Activated T-cell treated with anti-CD3 and anti-CD28 coated beads, Interleukin-2, amount 50 U/mL, for 72 hours (primary cell): Measurements from ENCODE around the gene CALY. TPM values are rescaled to one million over a fixed set of nuclear protein-coding genes. Genes with fewer than 3 reads are reported as not detected.

ENCODE experiments used
- ATAC-seq, 2 donors: fragments of 150-1000 bp; cut with Tn5 transposase; replicated peaks in 1 of 2; 2 replicates each; pipeline ENCODE4 v1.10.0; 2021; ENCODE audit warnings: moderate library complexity in 2 of 2, mild to moderate bottlenecking in 1 of 2
- DNase-seq, 2 donors: peaks; one replicate each; pipeline ENCODE4 v3.0.0; 2021 to 2022; ENCODE audit warnings: mixed read lengths in 1 of 2
- H3K27ac Mint-ChIP-seq: one replicate; pipeline ENCODE4 v1.8.0; 2022; ENCODE audit warnings: mild to moderate bottlenecking, moderate library complexity, mixed read lengths
- H3K27me3 Mint-ChIP-seq: one replicate; pipeline ENCODE4 v1.8.0; 2022; ENCODE audit warnings: low read depth, mixed read lengths
- H3K36me3 Mint-ChIP-seq, 2 donors: one replicate each; pipeline ENCODE4 v1.8.0; 2022; ENCODE audit warnings: mixed read lengths in 2 of 2, mild to moderate bottlenecking in 1 of 2; ENCODE audit not compliant: insufficient read depth in 2 of 2
- H3K4me1 Mint-ChIP-seq: one replicate; pipeline ENCODE4 v1.8.0; 2022; ENCODE audit warnings: low read depth, mixed read lengths
- H3K4me3 Mint-ChIP-seq, 2 donors: one replicate each; pipeline ENCODE4 v1.8.0; 2022; ENCODE audit warnings: mild to moderate bottlenecking in 2 of 2, mixed read lengths in 2 of 2, moderate library complexity in 2 of 2
- H3K9me3 Mint-ChIP-seq, 2 donors: one replicate each; pipeline ENCODE4 v1.8.0; 2022; ENCODE audit warnings: mixed read lengths in 2 of 2
- total RNA-seq, 2 donors: library from RNA; stranded (reverse); gene quantifications; one replicate each; pipeline ENCODE4 v1.2.3, GENCODE V29; 2022

The CALY gene
- total RNA-seq, 2 donors from 2014 or later = 0.09 TPM; not detected in 1

DNA sequence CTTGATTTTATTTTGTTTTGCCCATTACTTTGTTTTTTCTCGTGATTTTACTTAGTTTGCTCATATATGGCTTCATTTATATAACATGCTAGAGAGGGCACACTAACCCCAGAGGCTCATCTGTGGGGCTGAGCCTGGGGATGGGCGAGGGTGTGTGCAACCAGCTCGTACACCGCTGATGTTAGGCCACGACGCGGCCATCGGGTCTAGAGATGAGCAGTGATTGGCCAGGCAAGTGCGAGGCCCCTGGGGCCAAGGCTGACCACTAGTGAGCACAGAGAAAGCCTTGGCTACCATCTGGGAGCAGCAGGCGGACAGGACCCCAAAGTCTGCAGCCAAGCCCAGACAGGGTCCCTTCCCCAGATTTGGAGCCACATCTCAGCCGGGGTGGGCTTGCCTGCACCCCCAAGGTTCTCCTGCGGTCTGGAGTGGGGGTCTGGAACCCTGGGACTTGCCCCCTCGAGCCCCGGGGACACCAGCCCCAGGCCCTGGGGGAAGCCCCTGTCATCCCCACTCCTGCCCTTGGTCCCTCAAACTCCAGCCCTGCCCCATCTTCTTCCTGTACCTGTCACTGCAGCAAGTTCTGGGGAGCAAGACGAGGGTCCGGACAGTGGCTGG lies 17.4 kb upstream of the CALY start:
- no peak for ATAC-seq
- H3K9me3 Mint-ChIP-seq = no peaks in the 10 kb centered on the region
- H3K4me1 Mint-ChIP-seq = peaks cover 11% of the 10 kb centered on the region
- H3K4me3 Mint-ChIP-seq = no peak overlapping the region
- H3K27ac Mint-ChIP-seq = no peak overlapping the region
- DNase-seq = no peak
- peaks cover 4% of the 10 kb centered on the region for H3K27me3 Mint-ChIP-seq
- no peaks in the 10 kb centered on the region for H3K36me3 Mint-ChIP-seq

DNA sequence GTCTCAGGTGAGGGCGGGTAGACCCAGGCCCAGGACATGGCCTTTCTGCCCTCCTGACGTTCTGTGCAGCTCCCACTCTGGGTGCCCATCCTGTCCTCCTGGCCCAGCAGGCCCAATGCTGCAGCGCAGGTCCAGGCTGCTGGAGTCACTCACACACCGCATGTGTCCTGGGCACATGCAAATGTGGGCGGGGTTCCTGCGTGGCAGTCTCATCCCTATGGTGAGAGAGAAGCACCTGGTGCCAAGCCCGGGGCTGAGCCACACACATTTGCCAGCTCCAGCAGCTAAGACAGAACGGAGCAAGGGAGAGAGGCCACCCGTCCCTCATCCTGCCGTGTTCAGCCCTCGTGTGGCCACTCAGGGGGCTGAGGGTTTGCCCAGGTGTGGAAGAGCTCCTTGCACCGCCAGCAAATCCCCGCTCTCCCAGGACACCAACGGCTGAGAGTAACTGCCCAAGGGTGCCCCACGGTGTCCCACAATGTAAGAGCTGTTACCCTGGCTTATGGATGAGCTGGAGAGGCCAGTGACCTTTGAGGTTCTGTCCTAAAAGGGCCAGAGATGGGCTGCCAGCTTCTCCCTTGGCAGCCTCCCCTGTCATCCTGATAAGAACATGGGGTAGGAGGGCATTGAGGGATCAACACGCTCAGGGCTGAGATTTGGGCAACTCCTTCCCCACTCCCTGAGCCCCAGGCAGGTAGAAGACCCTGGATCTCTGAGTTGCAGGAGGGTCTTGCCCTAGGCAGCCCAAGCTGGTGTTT lies 16.7 kb upstream of the CALY start:
- no peak overlapping the region for H3K27ac Mint-ChIP-seq
- H3K4me1 Mint-ChIP-seq = peaks cover 14% of the 10 kb centered on the region
- DNase-seq (no peak), ATAC-seq (no peak)
- peaks cover 8% of the 10 kb centered on the region for H3K27me3 Mint-ChIP-seq
- no peaks in the 10 kb centered on the region for H3K9me3 Mint-ChIP-seq
- no peaks in the 10 kb centered on the region for H3K36me3 Mint-ChIP-seq
- H3K4me3 Mint-ChIP-seq = no peak overlapping the region

DNA sequence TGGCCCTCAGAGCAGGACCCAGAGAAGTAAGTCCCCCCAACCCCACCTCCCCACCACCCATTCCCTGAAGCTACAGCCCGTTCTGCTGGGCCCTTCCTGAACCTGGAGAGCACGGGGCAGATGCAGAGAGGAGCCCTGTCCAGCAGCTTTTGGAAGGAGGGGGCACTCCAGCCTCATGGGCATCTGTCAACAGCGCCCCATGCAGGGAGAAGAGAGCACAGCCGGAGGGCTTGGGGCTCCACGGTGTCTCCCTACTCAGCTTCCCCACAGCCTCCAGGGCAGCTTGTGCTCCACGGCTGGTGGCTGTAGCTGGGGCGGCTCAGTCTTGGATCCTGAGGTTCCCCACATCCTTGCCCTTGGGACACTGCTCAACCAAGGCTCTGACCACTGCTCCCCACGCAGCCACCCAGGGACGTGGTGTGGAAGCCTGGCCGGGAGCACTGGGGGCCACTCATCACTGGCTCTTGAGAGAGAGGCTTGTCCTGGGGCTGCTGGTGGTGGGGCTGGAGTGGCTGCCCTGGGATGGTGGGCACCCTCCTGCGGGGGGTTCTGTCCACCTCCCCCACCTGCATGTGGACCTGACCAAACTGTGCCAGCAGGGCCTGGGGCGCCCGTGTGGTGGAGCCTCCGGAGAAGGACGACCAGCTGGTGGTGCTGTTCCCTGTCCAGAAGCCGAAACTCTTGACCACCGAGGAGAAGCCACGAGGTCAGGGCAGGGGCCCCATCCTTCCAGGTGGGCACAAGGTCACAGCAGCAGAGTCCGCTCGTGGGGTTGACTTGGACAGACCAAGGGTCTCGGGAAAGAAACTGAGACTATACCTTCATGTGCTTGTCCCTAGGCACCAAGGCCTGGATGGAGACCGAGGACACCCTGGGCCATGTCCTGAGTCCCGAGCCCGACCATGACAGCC lies 15.0 kb upstream of the CALY start:
- Mint-ChIP-seq H3K4me1 (peaks cover 14% of the 10 kb centered on the region), H3K4me3 (no peak overlapping the region), H3K9me3 (no peaks in the 10 kb centered on the region), H3K27me3 (peaks cover 8% of the 10 kb centered on the region), H3K36me3 (no peaks in the 10 kb centered on the region), H3K27ac (no peak overlapping the region)
- no peak for DNase-seq
- no peak for ATAC-seq

DNA sequence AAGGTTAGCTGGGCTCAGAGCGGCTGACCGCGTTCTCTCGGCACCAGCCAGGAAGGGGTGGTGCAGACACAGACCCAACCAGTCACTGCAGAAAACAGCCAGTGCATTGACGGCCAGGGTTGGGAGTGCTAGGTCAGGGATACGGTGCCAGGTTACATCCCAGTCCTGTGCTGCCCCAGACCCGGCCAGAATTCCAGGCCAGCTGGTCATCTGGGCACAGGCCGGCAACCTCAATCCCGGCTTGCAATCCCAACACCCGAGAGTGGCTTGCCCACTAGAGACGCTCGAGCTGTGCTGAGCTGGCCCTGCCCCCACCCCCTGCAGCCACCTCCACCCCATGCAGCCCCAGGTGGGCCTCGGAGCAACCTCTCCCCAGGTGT lies 14.2 kb upstream of the CALY start:
- Mint-ChIP-seq H3K4me3 (no peak overlapping the region), H3K9me3 (no peaks in the 10 kb centered on the region), H3K4me1 (peaks cover 8% of the 10 kb centered on the region), H3K27ac (no peak overlapping the region), H3K36me3 (no peaks in the 10 kb centered on the region), H3K27me3 (peaks cover 12% of the 10 kb centered on the region)
- DNase-seq = no peak
- no peak for ATAC-seq

DNA sequence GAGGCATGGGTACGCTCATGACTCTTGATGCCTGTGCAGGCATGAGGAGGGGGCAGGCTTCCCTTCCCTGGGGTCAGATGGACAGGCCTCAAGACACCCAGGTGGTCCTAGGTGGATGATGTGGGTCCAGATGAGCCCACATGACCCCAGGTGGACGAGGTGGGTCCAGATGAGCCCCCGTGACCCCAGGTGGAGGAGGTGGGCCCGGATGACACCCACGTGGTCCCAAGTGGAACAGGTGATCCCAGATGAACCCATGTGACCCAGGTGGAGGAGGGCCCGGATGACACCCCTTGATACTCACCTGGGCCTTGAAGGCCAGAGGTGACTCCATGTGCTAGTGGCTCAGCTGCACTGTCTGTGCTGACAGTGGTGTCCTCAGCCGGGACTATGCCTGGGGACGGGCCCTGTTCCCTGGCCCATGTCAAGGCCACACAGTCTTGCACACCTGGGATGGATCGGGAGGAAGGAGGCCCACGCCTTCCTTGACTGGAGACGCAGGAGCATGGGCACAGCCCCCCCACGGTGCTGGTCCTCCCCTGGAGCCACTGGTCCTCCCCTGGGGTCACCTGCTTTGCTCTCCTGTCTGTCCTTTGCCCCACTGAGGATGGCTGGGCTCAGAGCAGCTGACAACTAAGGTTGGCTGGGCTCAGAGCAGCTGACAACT lies 13.7 kb upstream of the CALY start:
- no peak for DNase-seq
- peaks cover 17% of the 10 kb centered on the region for H3K27me3 Mint-ChIP-seq
- peaks cover 6% of the 10 kb centered on the region for H3K4me1 Mint-ChIP-seq
- H3K9me3 Mint-ChIP-seq = no peaks in the 10 kb centered on the region
- no peak overlapping the region for H3K27ac Mint-ChIP-seq
- no peak for ATAC-seq
- no peak overlapping the region for H3K4me3 Mint-ChIP-seq
- no peaks in the 10 kb centered on the region for H3K36me3 Mint-ChIP-seq

DNA sequence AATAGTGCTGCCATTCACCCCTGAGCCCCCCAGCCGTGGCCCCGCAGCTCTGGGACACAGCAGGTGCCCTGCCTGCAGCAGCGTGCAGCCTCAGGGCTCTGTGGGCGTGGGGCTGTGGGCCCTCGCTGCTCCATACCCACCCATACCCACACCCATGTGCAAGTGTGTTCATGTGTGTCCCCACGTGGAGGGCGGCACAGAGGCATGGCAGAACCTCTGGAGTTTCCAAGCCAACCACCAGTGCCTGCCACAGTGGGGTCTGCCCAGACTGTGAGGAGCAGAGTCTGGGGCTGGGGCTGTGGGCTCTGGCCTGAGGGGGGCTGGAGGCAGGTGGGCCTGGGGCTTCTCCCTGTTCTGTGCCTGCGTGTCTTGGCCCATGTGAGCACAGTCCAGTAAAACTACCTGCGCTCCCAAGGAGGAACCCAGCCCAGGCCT lies 12.9 kb upstream of the CALY start:
- Mint-ChIP-seq H3K4me1 (peaks cover 6% of the 10 kb centered on the region), H3K9me3 (no peaks in the 10 kb centered on the region), H3K27ac (no peak overlapping the region), H3K4me3 (no peak overlapping the region), H3K27me3 (peaks cover 24% of the 10 kb centered on the region), H3K36me3 (no peaks in the 10 kb centered on the region)
- DNase-seq = no peak
- ATAC-seq = no peak

DNA sequence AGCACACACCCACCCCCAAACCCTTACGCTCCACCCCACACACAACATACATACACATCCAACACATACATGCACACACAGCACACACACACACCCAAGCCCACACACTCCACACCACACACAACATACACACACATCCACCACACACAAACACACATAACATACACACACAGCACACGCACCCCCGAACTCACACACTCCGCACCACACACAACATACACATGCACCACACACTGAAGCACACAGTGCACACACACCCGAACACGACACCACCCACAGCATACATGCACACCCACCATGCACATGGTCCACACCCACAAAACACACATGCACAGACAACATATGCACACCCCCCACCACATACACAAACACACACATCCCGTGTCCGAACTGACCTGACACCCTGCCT lies 12.5 kb upstream of the CALY start:
- Mint-ChIP-seq H3K27ac (no peak overlapping the region), H3K4me3 (no peak overlapping the region), H3K27me3 (peaks cover 29% of the 10 kb centered on the region), H3K9me3 (no peaks in the 10 kb centered on the region), H3K4me1 (peaks cover 6% of the 10 kb centered on the region), H3K36me3 (no peaks in the 10 kb centered on the region)
- ATAC-seq = no peak
- no peak for DNase-seq

DNA sequence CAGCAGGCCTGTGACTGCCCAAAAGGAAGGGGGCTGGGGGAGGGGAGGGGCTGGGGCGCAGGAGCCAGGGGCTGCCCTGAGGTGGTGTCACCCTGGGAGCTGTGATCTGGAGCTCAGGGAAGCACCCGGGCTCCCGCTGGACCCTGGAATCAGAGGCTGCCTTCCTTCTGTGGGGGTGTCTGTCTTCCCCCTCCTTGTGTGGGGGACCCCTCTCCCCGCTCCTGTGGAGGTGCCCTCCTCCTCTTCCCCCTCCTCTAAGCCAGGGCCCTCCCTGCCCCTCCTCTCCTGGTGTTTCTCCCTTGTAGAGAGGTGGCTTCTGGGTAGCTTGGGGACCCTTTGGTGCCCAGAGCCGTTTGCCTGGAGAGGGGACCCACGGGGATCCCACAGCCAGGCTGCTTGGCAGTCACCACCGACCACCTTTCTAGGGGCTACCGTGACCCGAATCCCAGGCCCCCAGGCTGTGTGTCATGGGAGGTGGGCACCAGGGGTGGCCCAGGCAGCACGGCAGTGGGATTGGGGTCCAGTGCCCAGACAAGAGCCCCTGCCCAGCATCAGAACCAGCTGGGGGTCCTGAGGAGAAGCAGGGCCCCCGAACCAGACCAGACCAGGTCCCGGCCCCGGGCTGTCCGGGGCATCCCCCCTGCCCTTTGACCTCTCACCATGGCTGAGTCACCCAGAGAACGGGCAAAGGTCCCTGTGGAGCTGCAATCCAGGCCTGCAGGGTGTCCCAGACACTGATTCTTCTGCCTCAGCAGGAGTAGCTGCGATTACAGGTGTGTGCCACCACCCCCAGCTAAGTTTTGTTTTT lies 11.2 kb upstream of the CALY start:
- no peak for ATAC-seq
- H3K36me3 Mint-ChIP-seq = no peaks in the 10 kb centered on the region
- H3K9me3 Mint-ChIP-seq = no peaks in the 10 kb centered on the region
- H3K27me3 Mint-ChIP-seq = peaks cover 36% of the 10 kb centered on the region
- peaks cover 6% of the 10 kb centered on the region for H3K4me1 Mint-ChIP-seq
- H3K27ac Mint-ChIP-seq = no peak overlapping the region
- no peak overlapping the region for H3K4me3 Mint-ChIP-seq
- DNase-seq = no peak

DNA sequence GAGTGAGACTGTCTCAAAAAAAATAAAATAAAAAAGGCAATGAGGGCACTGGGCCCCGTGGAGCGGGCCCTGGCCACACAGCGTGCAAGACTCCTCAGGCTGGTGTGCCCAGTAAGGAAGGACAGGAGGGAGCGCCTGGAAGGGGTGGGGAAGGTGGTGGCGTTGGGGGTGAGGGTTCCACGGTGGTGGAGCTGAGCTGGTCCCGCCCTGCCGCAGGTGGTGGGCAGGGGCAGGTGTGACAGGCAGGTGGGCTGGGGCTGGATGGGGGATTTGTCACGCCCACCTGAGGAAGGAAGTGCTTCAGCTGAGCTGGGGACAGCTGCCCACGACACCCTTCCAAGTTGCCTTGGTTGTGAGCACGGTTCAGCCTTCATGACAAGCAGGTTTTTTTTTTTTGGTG lies 9.7 kb upstream of the CALY start:
- Mint-ChIP-seq H3K27me3 (peaks cover 41% of the 10 kb centered on the region), H3K4me1 (peaks cover 6% of the 10 kb centered on the region), H3K9me3 (no peaks in the 10 kb centered on the region), H3K4me3 (no peak overlapping the region), H3K27ac (no peak overlapping the region), H3K36me3 (no peaks in the 10 kb centered on the region)
- no peak for DNase-seq
- no peak for ATAC-seq

DNA sequence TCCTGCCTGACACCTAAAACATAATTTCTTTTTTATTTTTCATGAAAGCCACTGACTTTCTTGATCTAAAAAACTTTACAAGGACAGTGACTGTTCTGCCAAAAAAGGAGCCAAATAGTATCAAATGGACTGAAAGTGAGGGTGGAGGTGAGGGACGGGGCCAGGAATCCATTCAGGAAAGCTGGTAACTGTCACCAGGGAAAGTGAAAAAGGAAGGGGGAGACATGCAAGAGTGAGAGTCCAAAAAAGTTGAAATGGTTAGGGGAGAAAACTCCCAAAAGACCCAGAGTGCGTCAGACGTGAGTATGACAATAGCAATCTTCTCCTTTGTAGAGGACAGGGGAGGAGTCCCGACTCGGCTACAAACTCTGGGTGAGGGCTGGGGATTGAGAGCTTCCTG lies 7.5 kb upstream of the CALY start:
- DNase-seq (no peak), ATAC-seq (no peak)
- H3K27ac Mint-ChIP-seq = no peak overlapping the region
- H3K27me3 Mint-ChIP-seq = peaks cover 38% of the 10 kb centered on the region
- H3K9me3 Mint-ChIP-seq = no peaks in the 10 kb centered on the region
- H3K4me1 Mint-ChIP-seq = peaks cover 4% of the 10 kb centered on the region
- no peaks in the 10 kb centered on the region for H3K36me3 Mint-ChIP-seq
- no peak overlapping the region for H3K4me3 Mint-ChIP-seq

DNA sequence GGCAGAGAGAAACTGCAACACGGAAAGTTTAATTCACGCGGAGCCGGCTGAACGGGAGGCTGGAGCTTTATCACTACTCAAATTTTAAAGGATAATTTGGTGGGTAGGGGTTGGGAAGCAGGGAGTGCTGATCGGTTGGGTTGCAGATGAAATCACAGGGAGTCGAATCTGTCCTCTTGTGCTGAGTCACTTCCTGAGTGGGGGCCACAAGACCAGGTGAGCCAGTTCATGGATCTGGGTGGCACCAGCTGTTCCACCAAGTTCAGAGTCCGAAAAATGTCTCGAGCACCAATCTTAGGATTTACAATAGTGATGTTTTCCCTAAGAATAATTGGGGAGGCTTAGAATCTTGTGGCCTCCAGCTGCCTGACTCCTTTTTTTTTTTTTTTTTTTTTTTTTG lies 6.9 kb upstream of the CALY start:
- DNase-seq (no peak), ATAC-seq (no peak)
- H3K9me3 Mint-ChIP-seq = no peaks in the 10 kb centered on the region
- H3K4me1 Mint-ChIP-seq = no peaks in the 10 kb centered on the region
- H3K27me3 Mint-ChIP-seq = peaks cover 33% of the 10 kb centered on the region
- no peak overlapping the region for H3K27ac Mint-ChIP-seq
- H3K36me3 Mint-ChIP-seq = no peaks in the 10 kb centered on the region
- H3K4me3 Mint-ChIP-seq = no peak overlapping the region

DNA sequence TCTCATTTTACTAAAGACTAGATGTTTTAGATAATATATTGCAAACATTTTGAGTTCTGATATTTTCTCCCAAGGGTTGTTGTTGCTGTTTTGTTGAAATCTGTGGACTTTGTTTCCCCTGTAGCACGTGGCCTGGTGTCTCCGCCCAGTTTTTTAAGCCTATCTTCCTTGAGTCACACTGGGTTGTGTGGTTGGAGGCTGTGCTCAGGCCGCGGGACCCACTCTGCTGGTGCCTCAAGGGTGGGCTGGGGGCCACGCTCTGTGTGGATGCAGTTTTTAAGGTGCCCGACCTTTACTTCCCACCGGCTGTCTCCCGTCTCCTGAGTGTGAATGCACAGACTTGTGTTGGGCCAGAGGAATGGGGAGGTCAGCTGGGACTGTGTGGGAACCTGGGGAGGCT lies 6.2 kb upstream of the CALY start:
- no peak for DNase-seq
- Mint-ChIP-seq H3K27me3 (peaks cover 33% of the 10 kb centered on the region), H3K36me3 (no peaks in the 10 kb centered on the region), H3K9me3 (no peaks in the 10 kb centered on the region), H3K4me1 (no peaks in the 10 kb centered on the region), H3K27ac (no peak overlapping the region), H3K4me3 (no peak overlapping the region)
- no peak for ATAC-seq
